ENCODE results near the gene KSR1.
"Not testable (repeated sequence)": the region's sequence is repeated elsewhere in the genome, so short reads cannot be mapped to it uniquely, and the experiment has no call there.

KSR1 gene

GRCh38 chr17:27609611-27610303, 153.5 kb downstream of the KSR1 start:
- no peak for DNase-seq (ENCODE audit: low read depth in 2 of 2)

DNA sequence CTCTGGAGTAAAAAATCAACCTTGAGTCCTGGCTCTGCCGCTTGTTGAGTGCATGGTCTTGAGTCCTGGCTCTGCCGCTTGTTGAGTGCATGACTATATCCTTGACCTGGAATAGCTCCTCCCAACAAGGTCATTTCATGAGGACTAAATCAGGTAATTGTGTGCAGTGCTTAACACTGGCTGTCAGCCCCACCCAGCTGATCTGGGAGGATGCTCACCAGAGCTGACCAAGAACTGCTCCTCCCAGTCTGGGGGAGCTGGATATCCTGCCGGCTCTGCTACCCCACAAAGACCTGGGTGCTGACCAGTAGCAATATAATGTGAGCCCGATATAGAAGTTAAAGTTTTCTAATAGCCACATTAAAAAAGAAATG, 154.0 kb downstream of the KSR1 start:
- DNase-seq (ENCODE audit: low read depth in 2 of 2), result no peak

- no peak for DNase-seq (ENCODE audit: low read depth in 2 of 2)
Measured at GRCh38 chr17:27612160-27612770, 156.0 kb downstream of the KSR1 start.

DNA sequence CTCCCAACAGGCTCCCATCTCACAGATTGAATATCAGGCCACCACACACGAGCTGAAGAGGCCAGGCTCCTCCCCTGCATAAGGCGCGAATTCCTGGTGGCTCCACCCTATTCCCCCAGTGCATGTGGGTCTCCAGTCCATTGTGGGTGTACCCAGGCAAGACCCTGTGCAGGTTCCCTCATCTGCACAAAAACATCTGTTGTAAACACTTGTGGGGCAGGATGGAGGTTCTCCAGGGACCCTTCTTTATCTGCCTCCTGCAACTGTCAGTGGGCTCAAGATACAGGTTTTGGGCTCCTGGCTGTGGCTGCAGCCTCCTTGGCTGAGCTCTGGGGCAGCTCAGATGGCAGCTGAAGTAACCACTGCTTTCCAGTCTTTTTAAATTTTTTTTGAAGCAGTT, 157.2 kb downstream of the KSR1 start:
- DNase-seq (ENCODE audit: low read depth in 2 of 2), result no peak

- DNase-seq (ENCODE audit: low read depth in 2 of 2), result no peak
Measured at GRCh38 chr17:27615121-27615520, 158.9 kb downstream of the KSR1 start.

DNA sequence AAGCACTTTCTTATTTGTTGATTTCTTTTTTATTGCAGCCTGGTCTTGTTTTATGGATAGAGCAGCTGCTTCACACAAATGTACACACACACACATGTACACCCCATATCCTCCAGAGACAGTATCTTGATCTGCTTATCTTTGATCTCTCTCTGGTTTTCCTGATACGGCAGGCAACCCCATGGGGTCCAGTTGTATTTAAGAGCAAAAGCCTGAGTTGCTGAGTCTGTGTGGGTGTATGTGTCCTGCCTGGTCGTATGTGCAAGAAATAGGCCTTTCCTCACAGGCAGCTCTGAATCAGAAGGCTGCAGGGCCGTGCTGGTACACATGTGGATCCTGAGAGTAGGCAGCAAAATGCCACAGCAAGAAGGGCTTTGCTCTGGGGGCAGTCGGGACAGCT, 160.2 kb downstream of the KSR1 start:
- no peak for DNase-seq (ENCODE audit: low read depth in 2 of 2)

DNA sequence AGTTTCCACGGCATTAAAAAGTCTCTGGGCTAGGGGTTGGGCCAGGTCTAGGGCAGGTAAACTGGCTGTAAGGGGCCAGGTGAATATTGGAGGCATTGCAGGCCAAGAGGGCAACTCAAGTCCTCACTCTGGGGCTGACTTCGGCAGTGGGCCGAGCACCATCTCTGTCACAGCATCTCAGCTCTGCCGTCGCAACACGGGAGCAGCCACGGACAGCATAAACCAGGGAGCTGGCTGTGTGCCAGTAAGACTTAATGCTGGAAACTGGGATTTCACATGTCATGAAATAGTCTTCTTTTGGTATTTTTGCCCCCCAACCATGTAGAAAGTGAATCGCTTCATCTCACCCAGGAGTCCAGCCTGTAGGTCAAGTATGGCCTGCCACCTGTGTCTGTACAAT, 162.2 kb downstream of the KSR1 start:
- DNase-seq (ENCODE audit: low read depth in 2 of 2), result no peak

DNA sequence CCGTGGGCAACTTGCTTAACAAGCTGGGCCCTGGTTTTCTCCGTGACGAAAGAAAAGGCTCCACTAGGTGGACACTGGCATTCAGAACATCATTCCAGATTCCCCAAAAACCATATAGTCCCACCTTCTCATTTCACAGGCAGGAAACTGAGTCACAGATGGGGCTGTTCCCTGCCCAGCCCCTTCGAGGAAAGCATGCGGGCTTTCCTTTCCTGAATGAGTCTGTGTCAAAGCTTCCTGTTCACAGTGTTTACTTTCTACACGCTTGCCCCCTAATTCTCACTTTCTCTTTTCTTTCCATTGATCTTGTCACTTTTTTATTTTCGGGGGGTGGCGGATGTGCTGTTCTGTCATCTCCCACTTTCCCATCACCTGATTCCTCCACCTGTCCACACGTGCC, 164.5 kb downstream of the KSR1 start:
- DNase-seq (ENCODE audit: low read depth in 2 of 2), result no peak

DNA sequence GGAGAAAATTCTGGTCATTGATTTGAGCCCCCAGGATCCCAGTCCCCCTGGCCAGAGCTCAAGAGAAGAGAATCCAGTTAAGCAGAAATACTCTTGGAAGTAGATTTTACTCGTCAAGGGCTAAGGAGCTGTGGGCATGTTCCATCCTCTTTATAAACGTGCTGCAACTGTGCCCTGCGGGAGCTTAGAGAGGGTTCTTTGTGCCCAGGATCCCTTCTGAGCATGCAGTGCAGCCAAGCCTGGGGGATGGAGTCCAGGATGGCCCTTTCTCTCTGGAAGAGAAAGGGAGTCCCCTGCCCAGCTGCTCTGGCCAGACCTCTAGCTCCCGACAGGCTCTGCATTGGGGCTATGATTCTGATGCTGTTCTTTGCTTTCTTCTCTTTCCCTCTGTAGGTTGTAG, 165.3 kb downstream of the KSR1 start:
- DNase-seq (ENCODE audit: low read depth in 2 of 2), result no peak

DNA sequence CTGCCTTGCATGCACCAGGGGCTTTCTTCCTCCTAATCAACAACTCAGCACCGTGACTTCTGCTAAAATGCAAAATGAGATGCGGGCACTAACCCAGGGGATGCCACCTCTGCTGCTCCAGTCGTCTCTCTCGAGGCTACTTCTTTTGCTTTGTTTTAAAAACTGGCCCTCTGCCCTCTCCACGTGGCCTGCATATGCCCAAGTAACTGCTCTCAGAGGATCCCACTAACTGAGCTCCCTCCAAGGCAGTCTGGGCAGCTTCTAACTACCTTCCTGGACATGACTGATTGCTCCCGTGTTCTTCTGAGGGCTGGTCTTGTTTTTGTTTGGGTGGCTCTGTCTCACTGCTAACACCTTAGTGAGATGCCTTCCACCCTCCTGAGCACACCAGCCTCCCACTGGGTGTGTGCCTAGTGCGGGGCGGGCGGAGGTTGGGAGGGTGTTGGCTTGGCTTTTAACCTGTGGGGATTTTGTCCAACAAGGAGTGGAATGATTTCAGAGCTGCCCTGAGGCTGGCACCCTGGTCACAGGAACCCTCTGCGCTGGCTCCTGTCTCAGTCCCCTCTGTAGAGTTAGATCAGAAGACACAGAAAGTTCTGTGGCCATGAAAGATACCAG, 165.8 kb downstream of the KSR1 start:
- DNase-seq (ENCODE audit: low read depth in 2 of 2), result no peak

DNA sequence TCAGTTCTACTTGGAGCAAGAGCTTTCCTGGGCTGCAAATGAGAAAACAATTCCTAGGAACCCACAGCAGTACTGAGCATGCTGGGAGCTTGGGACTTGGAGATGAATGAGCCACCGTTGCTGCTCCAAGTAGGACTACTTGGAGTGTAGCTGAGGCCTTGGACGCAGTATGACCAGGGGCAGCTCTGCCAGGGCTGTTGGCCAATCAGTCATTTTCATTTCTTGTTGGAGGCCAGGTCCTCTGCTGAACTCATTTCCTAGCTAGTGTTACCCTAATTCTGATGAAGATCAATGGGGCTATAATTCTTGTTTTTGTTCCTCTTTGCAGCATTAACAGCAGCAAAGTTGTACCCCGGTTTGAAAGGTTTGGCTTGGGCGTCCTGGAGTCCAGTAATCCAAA, 166.7 kb downstream of the KSR1 start:
- DNase-seq (ENCODE audit: low read depth in 2 of 2), result no peak

- no peak for DNase-seq (ENCODE audit: low read depth in 2 of 2)
Measured at GRCh38 chr17:27623614-27624013, 167.4 kb downstream of the KSR1 start.

DNA sequence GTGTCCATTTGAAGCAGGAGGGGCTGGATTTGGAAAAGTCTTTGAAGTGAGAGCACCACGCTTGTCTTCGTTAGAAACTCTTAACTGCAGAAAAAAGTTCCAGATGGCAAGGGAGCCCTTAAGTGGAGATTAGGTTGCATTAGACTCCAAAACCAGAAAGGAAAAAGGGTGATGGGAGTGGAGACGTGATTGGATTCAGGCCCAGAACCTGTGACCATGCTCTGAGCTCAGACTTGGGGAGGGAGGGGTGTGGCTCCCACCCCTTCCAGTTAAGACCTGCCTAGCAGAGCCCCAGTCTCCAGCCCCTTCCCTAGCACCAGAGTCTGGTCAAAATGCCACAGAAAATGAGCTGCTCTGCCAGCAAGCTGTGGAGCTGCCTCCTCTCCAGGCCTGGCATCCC, 168.3 kb downstream of the KSR1 start:
- DNase-seq (ENCODE audit: low read depth in 2 of 2), result no peak

- no peak for DNase-seq (ENCODE audit: low read depth in 2 of 2)
Measured at GRCh38 chr17:27625856-27626255, 169.6 kb downstream of the KSR1 start.

GRCh38 chr17:27627514-27627913, 171.3 kb downstream of the KSR1 start:
- no peak for DNase-seq (ENCODE audit: low read depth in 2 of 2)

GRCh38 chr17:27628376-27628775, 172.1 kb downstream of the KSR1 start:
- DNase-seq (ENCODE audit: low read depth in 2 of 2), result no peak

DNA sequence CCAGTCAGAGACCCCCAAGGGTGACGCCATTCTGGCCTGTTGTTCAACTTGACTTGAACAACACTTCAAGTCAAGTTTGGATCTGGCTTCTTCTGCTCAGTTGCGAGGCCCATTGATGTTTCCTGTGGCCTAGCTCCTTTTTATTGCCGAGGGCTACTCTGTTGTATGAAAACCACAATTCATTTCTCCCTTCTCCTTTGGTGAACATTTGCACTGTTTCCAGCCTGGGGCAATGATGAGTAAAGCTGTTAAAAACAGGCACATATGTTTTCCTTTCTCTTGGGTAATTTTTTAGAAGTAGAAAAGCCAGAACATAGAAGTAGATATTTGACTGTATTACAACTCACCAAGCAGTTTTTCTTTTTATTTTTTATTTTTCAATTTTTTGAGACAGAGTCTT, 173.0 kb downstream of the KSR1 start:
- not testable (repeated sequence) for DNase-seq (ENCODE audit: low read depth in 2 of 2)

DNA sequence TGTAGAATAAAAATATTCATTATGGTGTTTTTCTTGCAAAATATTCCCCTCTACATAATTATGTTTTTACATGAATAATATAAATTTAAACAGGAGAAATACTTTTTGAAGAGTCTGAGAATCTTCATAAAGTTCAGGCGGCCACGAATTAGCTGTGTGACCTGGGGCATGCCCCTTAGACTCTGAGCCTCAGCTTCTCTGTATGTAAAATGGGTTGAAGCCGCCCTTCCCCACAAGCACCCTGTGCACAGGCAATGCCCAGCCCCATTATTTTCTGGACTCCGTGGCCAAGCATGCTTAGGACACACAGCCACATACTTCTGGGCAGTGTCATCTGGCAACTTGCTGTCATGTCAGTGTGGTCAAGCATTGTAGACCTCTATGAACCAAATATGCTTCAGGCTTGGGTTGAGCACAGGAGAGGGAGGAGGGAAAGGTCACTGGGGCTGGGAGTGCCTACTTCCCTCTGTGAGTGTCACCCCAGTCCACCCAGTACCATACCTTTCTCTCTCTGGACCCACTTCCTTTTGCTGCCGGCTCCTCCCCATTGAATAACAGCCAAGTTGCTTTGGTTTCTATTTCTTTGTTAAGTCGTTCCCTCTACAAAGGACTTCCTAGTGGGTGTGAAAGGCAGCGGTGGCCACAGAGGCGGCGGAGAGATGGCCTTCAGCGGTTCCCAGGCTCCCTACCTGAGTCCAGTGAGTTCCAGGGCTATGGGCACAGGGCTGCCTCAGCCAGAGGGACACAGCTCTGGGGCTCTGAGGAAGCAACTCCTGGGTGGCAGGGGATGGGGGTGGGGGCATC, 174.6 kb downstream of the KSR1 start, which contains the start of gene LGALS9:
TSS of gene LGALS9 (plus strand) at position 582 of the 804 bp plus-strand sequence. CDS start at position 660, 78 bp downstream.
- DNase-seq (ENCODE audit: low read depth in 2 of 2), result no peak

- no peak for DNase-seq (ENCODE audit: low read depth in 2 of 2)
Measured at GRCh38 chr17:27631411-27631760, 175.1 kb downstream of the KSR1 start.

GRCh38 chr17:27631897-27632725, 175.9 kb downstream of the KSR1 start:
- DNase-seq (ENCODE audit: low read depth in 2 of 2), result no peak

- DNase-seq (ENCODE audit: low read depth in 2 of 2), result not testable (repeated sequence)
Measured at GRCh38 chr17:27632766-27633165, 176.5 kb downstream of the KSR1 start.
